ENCODE measurements around the gene ADRM1. TPM values are rescaled to one million over a fixed set of nuclear protein-coding genes. Genes with fewer than 3 reads are reported as not detected.

ADRM1 gene
- total RNA-seq, 2 experiments from 2014 or later = 92.8 to 103 TPM

DNA sequence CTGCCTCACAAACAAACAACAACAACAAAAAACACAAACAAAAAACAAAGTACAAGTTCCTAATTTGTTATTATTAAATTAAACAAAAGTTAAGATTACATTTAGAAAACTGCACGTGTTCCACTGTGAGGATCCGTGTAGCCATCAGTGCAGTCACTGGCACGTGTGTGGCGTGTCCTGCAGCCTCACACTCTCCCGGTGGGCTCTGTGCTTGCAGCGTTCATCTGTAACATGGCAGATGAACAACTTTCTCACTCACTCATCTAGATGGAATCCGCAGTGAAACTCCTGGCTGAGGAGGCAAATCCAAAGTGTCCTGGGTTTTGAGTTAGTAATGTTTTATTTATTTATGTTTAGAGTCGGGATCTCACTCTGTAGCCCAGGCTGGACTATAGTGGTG is 12.9 kb upstream of the ADRM1 start:
- Mint-ChIP-seq H3K27me3 (no peaks in the 10 kb centered on the region), H3K9me3 (ENCODE audit: low read depth) (no peaks in the 10 kb centered on the region), H3K36me3 (ENCODE audit: low read depth) (peaks cover 15% of the 10 kb centered on the region), H3K4me1 (no peaks in the 10 kb centered on the region), H3K27ac (no peak overlapping the region), H3K4me3 (no peak overlapping the region)
- ChIA-PET CTCF (no interaction called here), POLR2A (no interaction called here)
- ATAC-seq (no peak), DNase-seq (no peak)
- intact Hi-C loops (cut with DNase I, micrococcal nuclease) = no loop called here

GRCh38 chr20:62291251-62292066 is 11.3 kb upstream of the ADRM1 start:
- H3K27ac Mint-ChIP-seq = no peak overlapping the region
- ATAC-seq = no peak
- CTCF ChIA-PET = interaction anchor here (1.0 kb wide), 1 partner anchor 11 kb away, joined by 3 read pairs; no protein-coding TSS in a partner anchor

DNA sequence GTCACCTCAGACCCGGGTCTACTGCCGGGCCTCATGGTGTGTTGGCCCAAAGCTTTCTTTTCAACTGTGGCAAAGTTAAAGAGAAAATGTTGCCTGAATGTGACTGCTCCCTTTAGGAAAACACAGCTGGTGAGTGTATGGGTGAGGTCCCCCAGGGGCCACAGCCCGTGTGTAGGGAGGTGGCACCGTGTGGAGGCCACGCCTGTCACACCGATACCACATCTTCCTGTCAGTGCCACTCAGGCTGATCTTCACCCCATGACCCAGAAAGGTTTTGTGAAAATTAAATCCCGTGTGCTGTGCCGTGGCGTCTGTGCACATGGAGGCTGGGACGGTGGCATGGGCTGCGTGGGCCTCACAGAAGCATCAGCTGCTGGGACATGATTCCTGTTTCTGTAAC is 10.7 kb upstream of the ADRM1 start:
- H3K4me3 Mint-ChIP-seq = no peak overlapping the region
- no peak for ATAC-seq
- no peaks in the 10 kb centered on the region for H3K4me1 Mint-ChIP-seq
- no peaks in the 10 kb centered on the region for H3K27me3 Mint-ChIP-seq
- DNase-seq = no peak
- intact Hi-C loops (cut with DNase I, micrococcal nuclease) = no loop called here
- H3K36me3 Mint-ChIP-seq (ENCODE audit: low read depth) = peaks cover 15% of the 10 kb centered on the region
- ChIA-PET CTCF (no interaction called here), POLR2A (no interaction called here)
- H3K27ac Mint-ChIP-seq = no peak overlapping the region
- H3K9me3 Mint-ChIP-seq (ENCODE audit: low read depth) = no peaks in the 10 kb centered on the region

More at GRCh38 chr20:62291251-62292066, 11.3 kb upstream of the ADRM1 start:
- intact Hi-C loops (cut with DNase I, micrococcal nuclease) = no loop called here
- POLR2A ChIA-PET = no interaction called here
- DNase-seq = no peak
- Mint-ChIP-seq H3K36me3 (ENCODE audit: low read depth) (peaks cover 18% of the 10 kb centered on the region), H3K9me3 (ENCODE audit: low read depth) (no peaks in the 10 kb centered on the region), H3K4me1 (no peaks in the 10 kb centered on the region), H3K27me3 (no peaks in the 10 kb centered on the region), H3K4me3 (no peak overlapping the region)

GRCh38 chr20:62293111-62293784 is 9.5 kb upstream of the ADRM1 start:
- ChIA-PET CTCF (no interaction called here), POLR2A (no interaction called here)
- H3K27ac Mint-ChIP-seq = no peak overlapping the region
- H3K36me3 Mint-ChIP-seq (ENCODE audit: low read depth) = peaks cover 15% of the 10 kb centered on the region
- H3K4me1 Mint-ChIP-seq = no peaks in the 10 kb centered on the region
- ATAC-seq (no peak), DNase-seq (no peak)
- no peaks in the 10 kb centered on the region for H3K9me3 Mint-ChIP-seq (ENCODE audit: low read depth)
- H3K27me3 Mint-ChIP-seq = no peaks in the 10 kb centered on the region
- intact Hi-C loops (cut with DNase I, micrococcal nuclease) = no loop called here
- no peak overlapping the region for H3K4me3 Mint-ChIP-seq

DNA sequence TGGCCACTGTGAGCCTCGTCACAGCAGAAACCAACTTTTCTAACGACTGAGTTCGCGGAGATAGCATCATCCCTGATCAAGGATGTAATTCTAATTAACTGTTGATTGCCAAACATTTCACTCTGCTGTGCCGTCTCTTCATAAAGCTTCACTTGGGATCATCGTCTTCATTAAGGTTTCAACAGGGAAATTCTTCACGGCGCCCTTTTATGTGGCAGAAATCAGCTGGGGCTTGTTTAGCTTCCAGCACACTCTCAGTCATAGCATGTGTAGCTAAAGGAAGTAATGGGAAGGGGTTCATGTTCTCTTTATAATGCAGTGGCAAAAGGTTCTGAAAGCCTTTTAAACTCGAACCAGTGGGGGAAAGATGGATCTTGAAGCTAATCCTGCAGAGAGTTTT is 8.9 kb upstream of the ADRM1 start:
- no peaks in the 10 kb centered on the region for H3K27me3 Mint-ChIP-seq
- ATAC-seq = no peak
- H3K4me3 Mint-ChIP-seq = no peak overlapping the region
- H3K36me3 Mint-ChIP-seq (ENCODE audit: low read depth) = peaks cover 13% of the 10 kb centered on the region
- POLR2A ChIA-PET = no interaction called here
- no peaks in the 10 kb centered on the region for H3K4me1 Mint-ChIP-seq
- no peak for DNase-seq
- no peaks in the 10 kb centered on the region for H3K9me3 Mint-ChIP-seq (ENCODE audit: low read depth)
- intact Hi-C loops (cut with DNase I, micrococcal nuclease) = no loop called here
- no peak overlapping the region for H3K27ac Mint-ChIP-seq
- CTCF ChIA-PET = no interaction called here

DNA sequence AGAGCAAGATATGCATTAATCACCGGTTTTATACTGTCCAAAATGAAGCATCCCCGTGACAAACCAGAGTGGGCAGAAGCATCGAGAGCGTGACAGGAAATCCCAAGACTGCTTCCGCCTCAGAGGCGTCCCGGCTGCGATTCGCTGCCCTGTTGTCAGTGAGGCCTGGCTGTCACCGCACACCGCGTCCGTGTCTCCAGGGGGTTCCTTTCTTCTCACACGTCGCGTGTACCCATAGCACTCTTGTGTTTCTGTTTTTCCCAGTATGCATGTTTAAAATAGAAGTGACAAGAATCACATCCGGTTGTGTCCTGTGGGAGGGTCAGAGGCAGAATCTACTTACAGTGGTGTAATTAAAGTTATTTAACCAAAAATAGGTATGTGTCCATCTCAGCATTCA is 8.3 kb upstream of the ADRM1 start:
- Mint-ChIP-seq H3K4me3 (no peak overlapping the region), H3K36me3 (ENCODE audit: low read depth) (peaks cover 12% of the 10 kb centered on the region), H3K27me3 (no peaks in the 10 kb centered on the region)

DNA sequence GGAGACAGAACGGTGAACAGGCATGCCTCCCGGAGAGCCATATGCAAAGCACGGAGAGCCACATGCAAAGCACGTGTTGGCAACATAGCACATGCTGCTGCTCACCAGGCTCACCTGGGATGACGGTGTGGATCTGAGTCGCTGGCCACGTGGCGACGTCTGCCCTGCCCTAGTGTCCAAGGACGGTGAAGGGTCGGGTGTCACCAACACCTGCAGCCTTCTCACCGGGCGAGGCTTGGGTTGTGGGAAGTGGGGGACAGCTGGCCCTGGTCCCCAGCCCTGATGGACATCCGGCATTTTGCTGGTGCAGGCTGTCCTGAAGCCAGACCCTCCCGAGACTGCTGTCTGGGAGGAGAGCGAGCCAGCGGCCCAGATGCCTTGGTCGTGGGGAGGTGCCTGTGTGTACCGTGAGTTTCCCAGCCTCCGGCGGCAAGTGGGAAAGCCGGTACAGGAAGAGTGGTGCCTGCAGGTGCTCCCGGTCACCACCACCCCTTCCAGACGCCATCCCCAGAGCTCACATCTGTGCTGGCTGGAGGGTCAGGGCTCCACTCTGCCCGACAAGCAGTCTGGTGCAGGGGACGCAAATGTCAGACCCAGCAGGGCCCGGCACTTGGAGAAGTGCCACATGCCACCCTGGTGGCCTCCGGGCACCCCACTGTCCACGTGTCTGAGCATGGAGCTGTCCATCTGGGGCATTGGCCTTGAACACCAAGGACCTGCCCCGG is 5.9 kb upstream of the ADRM1 start:
- ChIA-PET POLR2A (no interaction called here), CTCF (interaction anchor here (0.5 to 1.3 kb wide), 3 partner anchors 21 to 108 kb away, joined by 3 read pairs; no protein-coding TSS in a partner anchor)
- ATAC-seq = no peak
- Mint-ChIP-seq H3K4me3 (no peak overlapping the region), H3K9me3 (ENCODE audit: low read depth) (no peaks in the 10 kb centered on the region), H3K27ac (no peak overlapping the region), H3K27me3 (no peaks in the 10 kb centered on the region), H3K36me3 (ENCODE audit: low read depth) (peaks cover 12% of the 10 kb centered on the region), H3K4me1 (no peaks in the 10 kb centered on the region)
- DNase-seq = no peak
- intact Hi-C loops (cut with DNase I, micrococcal nuclease) = no loop called here

More for the DNA sequence above, 8.3 kb upstream of the ADRM1 start:
- POLR2A ChIA-PET = no interaction called here
- ATAC-seq (no peak), DNase-seq (no peak)
- Mint-ChIP-seq H3K4me1 (no peaks in the 10 kb centered on the region), H3K9me3 (ENCODE audit: low read depth) (no peaks in the 10 kb centered on the region), H3K27ac (no peak overlapping the region)
- intact Hi-C loops (cut with DNase I, micrococcal nuclease) = no loop called here
- CTCF ChIA-PET = no interaction called here

- ChIA-PET POLR2A (interaction anchor here (0.6 kb wide), 1 partner anchor 88 kb away, joined by 7 read pairs; no protein-coding TSS in a partner anchor), CTCF (interaction anchor here (0.5 to 0.8 kb wide), 2 partner anchors 21 to 34 kb away, joined by 3 read pairs; no protein-coding TSS in a partner anchor)
- DNase-seq (no peak), ATAC-seq (no peak)
- Mint-ChIP-seq H3K4me3 (no peak overlapping the region), H3K36me3 (ENCODE audit: low read depth) (peaks cover 10% of the 10 kb centered on the region), H3K27me3 (no peaks in the 10 kb centered on the region), H3K9me3 (ENCODE audit: low read depth) (no peaks in the 10 kb centered on the region), H3K4me1 (no peaks in the 10 kb centered on the region), H3K27ac (no peak overlapping the region)
- intact Hi-C loops (cut with DNase I, micrococcal nuclease) = no loop called here
Measured at GRCh38 chr20:62297449-62298227, 5.2 kb upstream of the ADRM1 start.

- H3K4me1 Mint-ChIP-seq = peaks cover under 1% of the 10 kb centered on the region
- no peak for ATAC-seq
- ChIA-PET CTCF (no interaction called here), POLR2A (no interaction called here)
- no peaks in the 10 kb centered on the region for H3K9me3 Mint-ChIP-seq (ENCODE audit: low read depth)
- no peak for DNase-seq
- no peak overlapping the region for H3K27ac Mint-ChIP-seq
- H3K4me3 Mint-ChIP-seq = no peak overlapping the region
- H3K27me3 Mint-ChIP-seq = no peaks in the 10 kb centered on the region
- intact Hi-C loops (cut with DNase I, micrococcal nuclease) = no loop called here
- peaks cover 13% of the 10 kb centered on the region for H3K36me3 Mint-ChIP-seq (ENCODE audit: low read depth)
Measured at GRCh38 chr20:62298577-62299249, 4.1 kb upstream of the ADRM1 start.

GRCh38 chr20:62299666-62300236 is 3.0 kb upstream of the ADRM1 start:
- Mint-ChIP-seq H3K4me1 (peaks cover 11% of the 10 kb centered on the region), H3K27ac (no peak overlapping the region), H3K9me3 (ENCODE audit: low read depth) (no peaks in the 10 kb centered on the region), H3K4me3 (no peak overlapping the region), H3K27me3 (no peaks in the 10 kb centered on the region), H3K36me3 (ENCODE audit: low read depth) (peaks cover 17% of the 10 kb centered on the region)
- DNase-seq (no peak), ATAC-seq (no peak)
- ChIA-PET POLR2A (no interaction called here), CTCF (interaction anchor here (0.6 to 1.3 kb wide), 3 partner anchors 261 to 508 kb away, joined by 3 to 5 read pairs (median 3); no protein-coding TSS in a partner anchor)
- intact Hi-C loops (cut with DNase I, micrococcal nuclease) = loop anchor here (5.0 to 10.0 kb wide), 6 partner anchors 68 to 973 kb away; partner anchors contain the start of genes ARFGAP1 (in 1 of the 2), LAMA5 (in 1 of the 2), SLCO4A1 (in 1 of the 2) and YTHDF1 (in 1 of the 2)
